Measurements from ENCODE around the gene BOD1L1.

The BOD1L1 gene

DNA sequence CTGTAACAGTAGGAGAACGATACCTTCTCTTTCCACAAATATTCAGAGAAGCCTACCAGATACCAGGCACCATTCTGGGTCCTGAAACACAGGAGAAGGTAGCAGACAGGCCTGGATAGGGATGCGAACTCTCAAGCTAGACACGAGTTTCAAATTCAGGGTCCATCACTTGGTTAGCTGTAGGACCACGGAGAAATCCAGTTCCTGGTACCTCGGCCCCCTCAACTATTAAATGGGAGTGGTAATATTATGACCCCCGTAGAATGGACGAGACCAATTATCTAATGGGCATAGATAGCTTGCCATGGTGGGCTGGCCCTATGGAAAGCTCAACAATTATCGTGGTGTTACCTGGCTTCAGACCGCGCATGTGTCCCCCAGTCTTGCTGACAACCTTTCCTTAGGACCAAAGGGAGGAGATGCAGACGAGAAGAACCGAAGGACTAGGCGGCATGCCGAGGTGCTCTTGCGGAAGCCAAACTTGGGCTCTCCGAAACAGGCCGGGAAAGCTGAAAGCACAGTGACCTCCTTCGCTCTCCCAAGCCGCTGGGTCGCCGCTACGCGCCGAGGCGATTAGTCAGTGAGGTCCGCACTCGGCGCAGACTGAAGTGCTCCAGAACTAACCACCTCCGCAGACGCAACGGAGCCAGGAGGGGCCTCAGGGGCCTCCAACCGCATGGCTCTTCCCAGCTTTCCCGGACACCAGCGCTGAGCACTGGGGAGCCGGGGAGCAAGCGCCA, 102.9 kb downstream of the BOD1L1 start:
- no peak for DNase-seq (ENCODE audit: low read depth)

DNA sequence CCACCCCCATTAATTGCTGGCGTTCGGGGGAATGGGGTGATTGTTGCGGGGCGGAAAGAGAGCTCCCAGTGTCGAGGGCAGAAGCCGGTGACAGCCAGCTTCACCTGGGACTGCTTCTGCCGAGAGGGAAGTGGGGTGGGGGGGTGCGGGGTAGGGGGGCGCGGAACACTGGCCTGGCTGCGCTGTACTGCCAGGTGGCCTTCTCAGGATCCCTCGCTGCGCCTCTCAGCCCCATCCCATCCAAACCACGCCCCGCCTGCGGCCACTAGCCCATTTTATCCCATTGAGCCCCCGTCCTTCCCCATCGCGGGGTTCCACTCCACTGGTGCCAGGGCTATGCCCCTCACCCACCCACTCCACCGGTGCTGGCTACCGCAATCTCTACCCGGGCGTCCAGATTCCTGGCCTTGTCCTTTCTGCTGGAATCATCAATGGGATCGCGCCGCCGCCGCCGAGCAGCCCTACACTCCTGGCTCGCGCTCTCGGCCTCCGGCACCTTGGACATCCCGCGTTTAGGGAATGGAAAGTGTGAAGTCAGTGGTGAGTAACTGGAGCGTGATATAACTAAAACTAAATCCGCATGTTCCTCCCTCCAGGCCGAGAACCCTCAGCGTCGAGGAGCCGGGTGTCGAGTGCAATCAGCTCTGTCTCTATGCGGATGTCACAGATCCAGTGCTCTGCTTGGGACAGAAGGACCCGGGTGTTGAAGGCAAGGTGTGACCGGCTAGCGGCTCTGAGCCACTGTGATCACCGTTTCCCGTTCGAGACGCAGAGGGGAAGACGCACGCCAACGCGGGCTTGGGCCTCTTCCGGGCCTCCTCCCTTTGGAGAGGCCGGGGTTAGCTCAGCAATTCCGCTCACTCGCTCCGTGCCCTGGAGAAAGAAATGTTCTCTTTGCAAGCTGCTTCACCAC, 103.7 kb downstream of the BOD1L1 start:
- DNase-seq (ENCODE audit: low read depth): no peak

DNA sequence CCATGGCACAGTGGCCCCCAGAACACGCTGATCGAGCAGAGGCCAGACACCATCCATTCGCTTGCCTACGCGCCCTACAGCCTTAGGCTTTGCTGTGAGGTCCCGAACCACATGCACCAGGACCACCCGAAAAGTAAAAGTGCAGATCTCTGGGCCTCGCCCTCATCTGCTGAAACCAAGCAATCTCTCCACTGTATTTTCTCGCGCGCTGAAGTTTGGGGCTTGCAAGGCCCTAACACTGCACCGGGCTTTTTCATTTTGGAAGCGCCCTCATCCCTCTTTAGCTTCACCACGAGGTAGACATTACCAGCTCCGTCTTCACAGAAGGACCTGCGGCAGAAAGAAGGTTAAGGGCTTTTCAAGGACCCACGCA, 104.4 kb downstream of the BOD1L1 start:
- DNase-seq (ENCODE audit: low read depth): no peak

DNA sequence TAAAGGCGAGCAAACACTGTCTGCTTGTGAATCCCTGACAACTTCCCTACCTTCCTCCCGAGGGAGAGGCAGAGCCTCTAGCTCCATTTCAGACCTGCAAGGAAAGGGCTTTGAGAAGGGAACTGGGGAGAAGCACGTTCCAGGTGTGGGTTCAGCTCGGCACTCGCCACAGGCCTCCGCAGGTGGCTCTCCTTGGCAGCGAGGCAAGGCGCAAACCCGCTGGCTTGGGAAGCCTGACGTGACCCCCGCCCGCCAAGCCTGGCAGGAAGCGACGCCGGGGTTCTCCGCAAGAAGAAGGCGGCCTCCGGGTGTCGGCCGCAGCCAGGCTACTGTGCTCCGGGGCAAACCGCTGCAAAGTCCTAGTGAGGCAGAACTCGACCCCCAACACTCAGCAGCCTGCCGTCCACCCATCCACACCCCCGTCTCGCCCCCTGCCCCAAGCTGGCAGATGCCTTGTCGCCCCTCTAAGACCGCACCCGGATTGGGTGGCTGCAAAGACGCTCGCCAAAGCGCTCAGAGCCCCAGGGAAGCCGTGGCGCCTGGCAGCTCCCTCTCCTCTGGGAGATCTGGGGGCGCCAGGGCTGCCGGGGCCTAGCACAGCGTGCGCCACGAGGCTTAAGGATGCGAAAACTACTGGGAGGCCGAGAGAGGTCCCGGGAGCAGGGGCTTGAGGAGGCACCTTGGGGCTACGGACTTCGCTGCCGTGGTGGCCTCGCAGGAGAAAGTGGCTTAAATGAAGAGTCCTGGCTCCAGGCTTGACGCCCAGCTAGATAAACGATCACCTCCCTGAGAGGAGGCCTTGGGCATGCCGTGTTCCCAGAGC, 105.0 kb downstream of the BOD1L1 start:
- DNase-seq (ENCODE audit: low read depth): no peak

DNA sequence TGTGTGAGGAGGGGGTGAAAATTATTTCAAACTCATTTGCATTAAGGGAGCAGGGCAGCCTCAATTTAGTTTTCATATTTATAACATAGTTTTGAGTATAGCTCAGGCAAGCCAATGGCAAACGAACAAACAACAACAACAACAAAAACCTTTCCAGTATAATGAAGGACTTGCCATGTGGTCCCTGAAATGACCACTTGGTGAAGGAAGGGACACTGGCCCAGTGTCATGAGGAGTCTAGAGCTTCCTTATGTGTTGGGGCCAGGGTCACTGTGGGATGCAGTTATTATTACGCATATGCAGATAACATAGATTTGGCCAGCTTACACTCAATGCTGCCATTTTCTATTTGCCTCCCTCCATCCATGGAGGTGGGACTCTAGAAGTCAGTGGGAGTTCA, 106.5 kb downstream of the BOD1L1 start:
- no peak for DNase-seq (ENCODE audit: low read depth)
